SIG-M5 (cell line): Measurements from ENCODE around the gene CEBPB.

Experiments used
- DNase-seq: peaks from one replicate; lab custom pipeline; 2025; lab: John Stamatoyannopoulos, UW

Gene CEBPB

DNA sequence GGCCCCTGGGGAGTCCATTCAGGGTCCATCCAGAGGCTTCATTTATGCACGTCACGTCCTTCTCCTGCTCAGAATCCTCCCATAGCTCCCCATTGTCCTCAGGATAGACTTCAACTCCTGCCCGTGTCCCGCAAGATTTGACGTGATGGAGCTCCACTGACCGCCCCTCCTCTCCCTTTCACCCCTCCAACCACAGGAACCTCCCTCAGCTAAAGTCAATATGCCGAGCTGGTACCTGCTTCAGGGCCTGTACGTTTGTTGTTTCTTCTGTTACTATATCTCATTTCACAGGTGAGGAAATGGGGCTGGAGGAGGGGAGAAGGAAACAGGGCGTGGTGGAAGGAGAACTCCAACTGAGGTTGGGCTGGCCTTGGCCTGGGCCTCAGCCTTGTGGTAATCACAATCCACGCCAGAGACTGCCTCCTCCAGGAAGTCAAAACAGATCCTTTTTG lies 38.6 kb downstream of the CEBPB start:
- DNase-seq: no peak

DNA sequence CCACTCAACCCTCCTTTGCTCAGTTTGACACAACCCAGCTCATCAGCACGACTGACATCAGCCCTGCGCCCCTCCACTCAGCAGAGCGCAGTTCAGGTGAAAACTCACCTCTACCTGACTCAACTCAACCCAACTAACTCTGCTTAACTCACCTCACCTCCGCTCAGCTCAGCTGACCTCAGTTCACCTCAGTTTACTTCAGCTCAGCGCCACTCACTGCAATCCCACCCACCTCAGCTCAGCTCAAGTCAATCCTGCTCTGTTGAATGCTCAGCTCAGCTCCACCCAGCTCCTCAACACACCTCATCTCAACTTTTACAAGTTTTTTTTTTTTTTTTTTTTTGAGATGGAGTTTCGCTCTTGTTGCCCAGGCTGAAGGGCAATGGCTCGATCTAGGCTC lies 39.6 kb downstream of the CEBPB start:
- no peak for DNase-seq

DNA sequence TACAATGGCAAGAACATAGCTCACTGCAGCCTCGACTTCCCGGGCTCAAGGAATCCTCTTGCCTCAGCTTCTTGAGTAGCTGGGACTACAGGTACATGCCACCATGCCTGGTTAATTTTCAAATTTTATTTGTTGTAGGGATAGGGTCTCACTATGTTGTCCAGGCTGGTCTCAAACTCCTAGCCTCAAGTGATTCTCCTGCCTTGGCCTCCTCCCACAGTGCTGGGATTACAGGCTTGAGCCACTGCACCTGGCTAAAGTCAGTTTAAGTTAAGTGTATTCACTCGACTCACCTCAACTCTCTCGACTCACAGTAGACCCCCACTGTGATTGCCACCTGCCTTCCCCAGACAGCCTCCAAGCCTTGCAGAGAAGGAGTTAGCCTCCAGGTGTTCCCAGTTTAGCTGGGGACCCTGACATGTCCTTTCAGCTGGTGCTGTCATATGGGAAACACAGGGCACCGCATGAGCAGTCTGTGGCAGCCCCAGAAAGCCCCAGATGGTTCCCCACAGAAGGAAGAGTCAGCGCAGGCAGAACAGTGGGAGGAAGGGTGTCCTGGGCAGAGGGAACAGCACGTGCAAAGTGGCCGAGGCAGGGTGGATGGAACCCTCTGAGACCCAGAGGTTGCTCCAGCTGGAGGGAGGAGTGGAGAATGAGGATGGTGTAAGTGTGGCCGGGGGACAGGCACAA lies 40.4 kb downstream of the CEBPB start:
- DNase-seq: no peak

DNA sequence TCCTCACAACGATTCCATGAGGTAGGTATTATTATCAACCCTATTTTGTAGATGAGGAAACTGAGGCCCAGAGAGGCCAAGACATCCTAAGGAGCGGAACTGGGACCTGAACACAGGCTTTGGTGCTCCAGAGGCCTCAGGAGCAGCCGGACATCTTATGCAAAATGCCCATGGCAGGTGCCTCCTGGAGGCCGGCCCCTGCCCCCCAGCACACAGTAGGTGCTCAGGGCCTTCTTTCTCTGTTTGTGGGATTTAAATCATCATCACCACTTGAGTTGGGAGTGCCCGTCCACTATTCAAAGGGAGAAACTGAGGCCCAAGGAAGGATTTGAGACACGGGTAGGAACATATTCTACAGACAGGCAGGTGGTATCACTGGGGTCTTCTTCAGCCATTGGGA lies 41.2 kb downstream of the CEBPB start:
- no peak for DNase-seq

DNA sequence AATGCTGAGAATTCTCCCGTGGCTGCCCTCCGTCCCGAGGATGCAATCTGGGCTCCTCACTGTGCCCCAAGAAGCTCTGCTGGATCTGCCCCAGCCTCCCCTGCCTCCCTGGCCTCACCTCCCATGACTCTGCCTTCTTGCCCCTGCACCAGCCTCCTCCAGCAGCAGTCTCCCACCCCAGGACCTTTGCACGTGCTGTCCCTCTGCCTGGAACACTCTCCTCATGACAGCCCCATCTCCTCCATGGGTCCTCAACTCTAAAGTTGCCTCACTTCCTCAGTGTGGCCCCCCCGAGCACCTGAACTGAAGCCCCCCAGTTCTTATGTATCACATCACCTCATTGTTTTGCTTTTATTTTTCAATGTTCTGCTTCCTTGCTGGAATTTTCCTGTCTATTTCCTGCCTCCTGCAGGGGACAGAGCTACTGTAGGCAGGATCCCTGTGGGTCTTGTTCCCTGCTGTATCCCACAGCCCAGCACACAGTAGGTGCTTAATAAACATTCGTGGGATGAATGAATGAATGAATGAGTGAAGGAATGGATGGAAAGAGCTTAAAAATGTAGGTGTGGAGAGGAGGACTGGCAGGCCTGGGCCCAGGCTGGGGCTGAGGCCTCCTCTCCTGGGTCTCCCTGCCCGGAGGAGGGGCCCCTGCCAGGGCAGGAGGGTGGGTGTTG lies 42.2 kb downstream of the CEBPB start:
- DNase-seq: no peak

DNA sequence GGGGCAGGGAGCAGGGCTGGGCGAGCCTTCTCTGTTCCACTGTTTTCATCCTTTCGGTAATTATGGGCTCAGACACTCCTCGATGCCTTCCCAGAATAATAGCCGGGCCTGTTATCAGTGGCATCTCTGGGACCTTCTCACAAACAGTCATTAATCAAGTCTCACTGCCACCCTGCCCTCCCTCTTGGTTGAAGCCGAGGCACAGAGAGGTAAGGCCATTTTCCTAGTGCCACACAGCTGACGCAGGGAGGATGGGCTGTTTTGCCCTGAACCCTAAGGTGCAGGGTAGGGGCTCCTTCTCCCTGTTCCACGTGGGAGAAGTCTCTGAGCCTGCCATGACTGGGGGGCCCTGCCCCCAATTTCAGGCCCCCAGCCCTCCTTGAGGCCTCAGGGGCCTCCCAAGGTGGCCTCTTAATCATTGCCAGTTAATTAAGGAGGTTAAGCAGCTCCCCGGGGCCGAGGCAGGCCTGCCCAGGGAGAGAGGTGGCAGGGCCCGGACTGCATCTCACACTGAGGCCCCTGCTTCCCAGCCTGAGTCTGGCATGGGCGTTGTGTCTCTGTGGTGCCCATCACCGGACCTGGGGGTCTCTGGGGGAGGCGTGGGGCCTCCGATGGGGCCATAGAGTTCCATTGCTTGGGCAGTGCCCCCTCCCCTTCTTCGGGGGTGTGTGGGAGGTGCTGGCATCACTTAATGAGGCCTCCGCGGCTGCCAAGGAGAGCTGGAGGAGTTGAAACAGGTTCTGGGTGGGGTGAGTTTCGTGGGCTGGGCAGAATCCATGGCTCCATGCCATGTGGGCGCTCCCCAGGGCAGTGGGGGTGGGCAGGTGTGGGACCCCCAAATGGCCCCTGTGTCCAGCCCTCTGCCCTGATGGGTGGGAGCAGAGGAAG lies 42.9 kb downstream of the CEBPB start:
- DNase-seq: no peak

DNA sequence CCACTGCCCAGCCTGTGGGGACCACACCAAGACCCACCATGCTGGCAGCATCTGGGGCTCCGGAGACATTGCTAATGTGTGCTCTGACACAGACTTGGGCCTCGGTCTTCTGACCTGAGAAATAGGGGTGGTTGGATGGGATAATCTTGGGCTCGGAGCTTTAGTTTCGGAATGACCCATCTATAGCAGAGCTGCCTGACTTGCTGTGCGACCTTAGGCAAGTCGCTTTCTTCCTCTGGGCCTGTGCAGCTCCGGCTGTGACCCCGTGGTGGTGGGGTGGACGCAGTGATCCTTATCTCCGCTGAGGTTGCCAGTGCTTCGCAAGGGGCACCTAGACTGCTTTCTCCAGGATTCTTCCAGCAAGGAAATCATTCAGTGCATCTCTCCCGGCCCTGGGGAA lies 43.7 kb downstream of the CEBPB start:
- no peak for DNase-seq

DNA sequence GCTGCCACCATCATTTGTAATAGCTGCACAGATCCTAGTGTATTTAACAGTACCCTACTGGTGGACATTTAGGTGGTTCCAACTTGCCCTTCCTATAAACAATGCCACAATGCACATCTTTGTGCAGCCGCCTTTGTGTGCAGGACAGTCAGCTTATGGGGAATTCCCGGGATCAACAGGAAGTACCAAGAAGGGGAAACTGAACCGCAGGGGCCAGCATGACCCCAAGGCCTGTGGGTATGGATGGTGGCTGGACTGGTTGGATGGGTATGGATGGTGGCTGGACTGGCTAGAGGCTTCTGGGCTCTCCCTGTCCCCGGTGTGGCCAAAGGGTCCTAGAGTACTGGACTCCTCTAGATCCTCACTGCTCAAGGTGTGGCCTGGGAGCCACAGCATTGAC lies 46.7 kb downstream of the CEBPB start:
- no peak for DNase-seq

DNA sequence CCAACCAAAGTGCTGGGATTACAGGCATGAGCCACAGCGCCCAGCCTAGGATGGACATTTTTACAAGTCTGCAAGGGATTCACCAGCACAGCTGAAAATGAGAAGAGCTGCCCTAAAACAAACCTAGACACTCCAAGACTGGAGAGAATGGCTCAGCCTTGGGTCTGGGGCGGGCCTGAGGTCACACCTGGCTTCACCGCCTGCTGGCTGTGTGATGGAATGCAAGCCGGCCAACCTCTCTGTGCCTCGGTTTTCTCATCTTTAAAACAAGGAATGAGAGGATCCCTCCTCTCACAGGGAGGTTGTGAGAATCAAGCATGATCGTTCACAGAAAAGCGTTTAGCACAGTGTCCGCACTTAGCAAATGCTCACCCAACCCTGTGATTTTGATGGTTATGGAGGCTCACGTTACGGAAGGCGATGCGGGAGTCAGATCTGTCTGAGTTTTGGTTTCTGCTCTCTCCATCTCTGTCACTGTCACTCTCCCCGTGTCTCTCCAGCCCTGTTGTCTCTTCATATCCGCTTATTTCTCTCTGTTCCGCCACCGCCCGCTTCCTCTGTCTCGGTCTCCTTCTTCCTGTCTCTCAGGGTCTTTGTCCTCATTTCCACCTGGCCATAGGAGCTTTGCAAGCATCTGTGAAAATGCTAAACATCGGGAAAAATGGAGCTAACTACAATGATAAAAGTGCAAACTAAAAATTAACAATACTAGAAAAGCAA lies 47.6 kb downstream of the CEBPB start:
- DNase-seq: no peak

DNA sequence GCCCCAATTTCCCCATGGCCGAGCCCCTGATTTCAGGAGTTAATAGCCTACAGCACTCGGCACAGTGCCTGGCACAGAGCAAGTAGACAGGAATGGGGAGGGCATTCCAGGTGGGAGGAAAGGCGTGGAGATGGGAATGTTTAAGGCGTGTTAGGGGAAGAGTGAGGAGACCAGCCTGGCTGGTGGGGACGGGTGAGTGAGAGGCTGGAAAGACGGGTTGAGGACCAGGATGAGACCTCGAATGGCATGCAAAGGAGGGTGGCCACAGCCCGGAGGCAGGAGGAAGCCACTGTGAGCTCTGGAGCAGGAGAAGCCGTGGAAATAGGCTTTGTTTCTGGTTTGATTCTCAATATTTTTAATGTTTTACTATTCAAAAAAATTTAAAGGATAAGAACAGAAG lies 49.5 kb downstream of the CEBPB start:
- no peak for DNase-seq

DNA sequence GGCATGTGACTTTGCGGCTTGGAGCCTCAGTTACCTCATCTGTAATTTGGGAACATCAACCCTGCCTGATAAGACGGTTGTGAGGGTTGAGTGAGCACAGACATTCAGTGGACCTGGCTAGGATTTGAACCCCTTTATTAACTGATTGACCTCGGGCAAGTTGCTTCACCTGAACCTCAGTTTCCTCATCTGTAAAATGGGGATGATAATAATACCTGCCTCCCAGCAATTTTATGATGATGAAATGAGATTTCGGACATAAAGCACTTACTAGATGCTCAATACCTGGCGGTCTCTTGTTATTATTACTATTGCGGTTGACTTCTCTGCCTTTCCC lies 51.5 kb downstream of the CEBPB start:
- no peak for DNase-seq
